Neural progenitor cell (in vitro differentiated cells): ENCODE data around the gene ATP8A1.

Experiments
- EZH2 ChIP-seq: fragments of 200-600 bp; sonication (generic); IDR thresholded peaks from 2 replicates; pipeline ENCODE4 v1.6.1; 2017; ENCODE audit warnings: antibody characterized with exemption, mild to moderate bottlenecking, moderate library complexity
- EZH2phosphoT487 ChIP-seq: fragments of 200-600 bp; sonication (generic); IDR thresholded peaks from 2 replicates; pipeline ENCODE4 v1.6.1; 2017; ENCODE audit warnings: antibody characterized with exemption
- TF ChIP-seq, protein P1 (sequence below): fragments of 200-600 bp; sonication (generic); IDR thresholded peaks from 2 replicates; pipeline ENCODE4 v1.5.1; 2017; ENCODE audit warnings: antibody characterized with exemption, mild to moderate bottlenecking

DNA sequence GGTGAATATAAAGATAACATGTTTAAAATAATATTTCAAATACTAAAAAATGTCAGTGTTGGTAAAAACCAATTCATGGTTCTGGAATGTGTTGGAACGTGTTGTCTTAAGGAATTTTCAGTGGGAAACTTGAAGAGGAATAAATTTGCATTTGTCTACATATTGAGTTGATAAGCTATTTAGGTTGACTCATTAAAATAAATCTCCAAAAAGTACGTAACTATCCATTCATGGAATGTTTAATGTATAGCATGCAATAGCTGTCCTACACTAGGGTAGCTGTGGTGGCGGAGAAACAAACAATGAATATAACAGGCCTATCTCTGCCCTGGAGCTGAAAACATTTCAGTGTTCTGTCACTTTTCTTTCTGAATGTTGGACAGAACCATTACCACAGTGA lies 239.4 kb downstream of the ATP8A1 start:
- TF ChIP-seq, protein P1, sequence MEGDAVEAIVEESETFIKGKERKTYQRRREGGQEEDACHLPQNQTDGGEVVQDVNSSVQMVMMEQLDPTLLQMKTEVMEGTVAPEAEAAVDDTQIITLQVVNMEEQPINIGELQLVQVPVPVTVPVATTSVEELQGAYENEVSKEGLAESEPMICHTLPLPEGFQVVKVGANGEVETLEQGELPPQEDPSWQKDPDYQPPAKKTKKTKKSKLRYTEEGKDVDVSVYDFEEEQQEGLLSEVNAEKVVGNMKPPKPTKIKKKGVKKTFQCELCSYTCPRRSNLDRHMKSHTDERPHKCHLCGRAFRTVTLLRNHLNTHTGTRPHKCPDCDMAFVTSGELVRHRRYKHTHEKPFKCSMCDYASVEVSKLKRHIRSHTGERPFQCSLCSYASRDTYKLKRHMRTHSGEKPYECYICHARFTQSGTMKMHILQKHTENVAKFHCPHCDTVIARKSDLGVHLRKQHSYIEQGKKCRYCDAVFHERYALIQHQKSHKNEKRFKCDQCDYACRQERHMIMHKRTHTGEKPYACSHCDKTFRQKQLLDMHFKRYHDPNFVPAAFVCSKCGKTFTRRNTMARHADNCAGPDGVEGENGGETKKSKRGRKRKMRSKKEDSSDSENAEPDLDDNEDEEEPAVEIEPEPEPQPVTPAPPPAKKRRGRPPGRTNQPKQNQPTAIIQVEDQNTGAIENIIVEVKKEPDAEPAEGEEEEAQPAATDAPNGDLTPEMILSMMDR, result no peak
- no peak for TF ChIP-seq EZH2
- no peak for TF ChIP-seq EZH2phosphoT487
